RWPE1 (cell line): Measurements from ENCODE around the gene SUCLG1.
A peak's percentile ranks its signal among the peaks of the same experiment; 100 is the strongest.
"Not testable (repeated sequence)": the region's sequence is repeated elsewhere in the genome, so short reads cannot be mapped to it uniquely, and the experiment has no call there.

Experiments used
- CTCF ChIA-PET: fragments of 350-600 bp; sonication (Branson Sonifier 250); formaldehyde crosslinking; extraction: SDS; loops from one replicate; lab custom pipeline; 2021; lab: Yijun Ruan, JAX
- POLR2A ChIA-PET: fragments of 400-600 bp; formaldehyde crosslinking; extraction: SDS; loops from one replicate; lab custom pipeline; 2020; ENCODE audit warnings: antibody characterized with exemption; ENCODE audit not compliant: low non-redundant PET; lab: Yijun Ruan, JAX
- DNase-seq: peaks from one replicate; pipeline ENCODE4 v3.0.0; 2012; ENCODE audit warnings: low spot score
- H3K27ac ChIP-seq: fragments of 450-650 bp; 2 replicates; pipeline ENCODE4 v1.5.1; 2017
- TF ChIP-seq, protein P1 (sequence below): fragments of 450-650 bp; conservative IDR thresholded peaks from 2 replicates; pipeline ENCODE4 v1.5.1; 2017; ENCODE audit warnings: low read depth, mild to moderate bottlenecking

Gene SUCLG1

DNA sequence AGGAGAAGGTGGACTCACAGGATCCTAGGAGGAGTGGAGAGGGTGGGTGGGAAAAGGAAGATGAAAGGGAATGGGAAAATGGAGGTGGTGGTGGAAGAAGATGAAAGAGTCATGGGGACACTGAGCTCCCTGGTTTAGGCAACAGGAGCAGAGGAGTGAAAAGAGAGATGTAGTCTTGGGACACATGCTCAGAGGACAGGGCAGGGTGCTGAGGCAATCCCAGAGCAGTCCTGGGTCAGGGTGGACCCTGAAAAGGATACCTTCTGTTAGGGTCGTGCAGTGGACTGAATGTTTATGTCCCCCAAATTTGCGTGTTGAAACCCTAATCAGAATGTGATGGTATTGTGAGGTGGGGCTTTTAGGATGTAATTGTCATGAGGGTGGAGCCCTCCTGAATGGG is 37.9 kb downstream of the SUCLG1 start:
- no peak for DNase-seq
- no peak overlapping the region for H3K27ac ChIP-seq
- POLR2A ChIA-PET: no interaction called here
- TF ChIP-seq, protein P1, sequence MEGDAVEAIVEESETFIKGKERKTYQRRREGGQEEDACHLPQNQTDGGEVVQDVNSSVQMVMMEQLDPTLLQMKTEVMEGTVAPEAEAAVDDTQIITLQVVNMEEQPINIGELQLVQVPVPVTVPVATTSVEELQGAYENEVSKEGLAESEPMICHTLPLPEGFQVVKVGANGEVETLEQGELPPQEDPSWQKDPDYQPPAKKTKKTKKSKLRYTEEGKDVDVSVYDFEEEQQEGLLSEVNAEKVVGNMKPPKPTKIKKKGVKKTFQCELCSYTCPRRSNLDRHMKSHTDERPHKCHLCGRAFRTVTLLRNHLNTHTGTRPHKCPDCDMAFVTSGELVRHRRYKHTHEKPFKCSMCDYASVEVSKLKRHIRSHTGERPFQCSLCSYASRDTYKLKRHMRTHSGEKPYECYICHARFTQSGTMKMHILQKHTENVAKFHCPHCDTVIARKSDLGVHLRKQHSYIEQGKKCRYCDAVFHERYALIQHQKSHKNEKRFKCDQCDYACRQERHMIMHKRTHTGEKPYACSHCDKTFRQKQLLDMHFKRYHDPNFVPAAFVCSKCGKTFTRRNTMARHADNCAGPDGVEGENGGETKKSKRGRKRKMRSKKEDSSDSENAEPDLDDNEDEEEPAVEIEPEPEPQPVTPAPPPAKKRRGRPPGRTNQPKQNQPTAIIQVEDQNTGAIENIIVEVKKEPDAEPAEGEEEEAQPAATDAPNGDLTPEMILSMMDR: no peak
- CTCF ChIA-PET: no interaction called here

GRCh38 chr2:84417453-84418145 is 41.5 kb downstream of the SUCLG1 start:
- TF ChIP-seq, protein P1: no peak
- ChIA-PET CTCF (interaction anchor here (0.7 kb wide), 1 partner anchor 103 kb away, joined by 6 read pairs; no protein-coding TSS in a partner anchor), POLR2A (no interaction called here)

GRCh38 chr2:84409531-84409930 is 49.5 kb downstream of the SUCLG1 start:
- H3K27ac ChIP-seq: no peak overlapping the region
- POLR2A ChIA-PET: no interaction called here
- DNase-seq: no peak
- TF ChIP-seq, protein P1: no peak
- CTCF ChIA-PET: interaction anchor here (0.7 kb wide), 1 partner anchor 18 kb away, joined by 3 read pairs; no protein-coding TSS in a partner anchor

More at GRCh38 chr2:84417453-84418145, 41.5 kb downstream of the SUCLG1 start:
- peak; percentile 8 for DNase-seq
- H3K27ac ChIP-seq: no peak overlapping the region

GRCh38 chr2:84402111-84402510 is 57.0 kb downstream of the SUCLG1 start:
- DNase-seq, CTCF ChIA-PET, H3K27ac ChIP-seq, POLR2A ChIA-PET: not testable (repeated sequence)

DNA sequence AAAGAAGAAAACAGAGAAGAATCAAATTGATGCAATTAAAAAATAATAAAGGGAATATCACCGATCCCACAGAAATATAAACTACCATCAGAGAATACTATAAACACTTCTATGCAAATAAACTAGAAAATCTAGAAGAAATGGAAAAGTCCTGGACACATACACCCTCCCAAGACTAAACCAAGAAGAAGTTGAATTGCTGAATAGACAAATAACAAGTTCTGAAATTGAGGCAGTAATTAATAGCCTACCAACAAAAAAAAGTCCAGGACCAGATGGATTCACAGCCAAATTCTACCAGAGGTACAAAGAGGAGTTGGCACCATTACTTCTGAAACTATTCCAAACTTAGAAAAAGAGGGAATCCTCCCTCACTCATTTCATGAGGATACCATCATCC is 59.2 kb downstream of the SUCLG1 start:
- CTCF ChIA-PET, POLR2A ChIA-PET, H3K27ac ChIP-seq, DNase-seq: not testable (repeated sequence)

GRCh38 chr2:84395820-84396219 is 63.3 kb downstream of the SUCLG1 start:
- ChIA-PET CTCF (interaction anchor here (0.6 kb wide), 1 partner anchor 70 kb away, joined by 3 read pairs; no protein-coding TSS in a partner anchor), POLR2A (no interaction called here)
- no peak overlapping the region for H3K27ac ChIP-seq
- TF ChIP-seq, protein P1: no peak
- no peak for DNase-seq

DNA sequence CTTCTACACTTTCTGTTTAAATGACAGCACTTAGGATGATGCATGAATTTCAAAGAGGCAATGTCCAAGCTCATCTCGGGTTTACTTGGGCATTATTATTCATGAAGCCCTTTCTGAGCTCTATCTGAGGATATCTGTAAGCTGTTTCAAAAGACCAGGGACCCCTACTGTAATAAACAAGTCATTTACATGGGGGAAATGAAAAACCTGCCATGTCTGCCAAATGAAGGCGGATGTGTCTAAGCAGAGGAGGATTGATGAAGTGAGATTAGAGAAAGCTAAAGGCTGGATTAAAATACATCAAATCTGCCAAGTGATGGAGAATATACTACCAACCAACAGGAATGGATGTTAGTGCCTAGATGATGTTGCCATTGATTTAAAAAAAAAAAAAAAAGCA is 64.5 kb downstream of the SUCLG1 start:
- ChIA-PET CTCF (no interaction called here), POLR2A (no interaction called here)
- TF ChIP-seq, protein P1: no peak
- no peak for DNase-seq
- H3K27ac ChIP-seq: no peak overlapping the region
